NT2/D1 (cell line): ENCODE measurements around the gene RBM26.

Source experiments
- DNase-seq: peaks from one replicate; pipeline ENCODE4 v3.0.0-alpha.2; 2011; ENCODE audit warnings: low read depth, low spot score
- H3K27me3 ChIP-seq: 2 replicates; pipeline ENCODE4 v1.6.0; 2011; ENCODE audit warnings: mild to moderate bottlenecking; ENCODE audit not compliant: insufficient read length, insufficient read depth
- H3K36me3 ChIP-seq: 2 replicates; pipeline ENCODE4 v1.6.1; 2011; ENCODE audit warnings: mild to moderate bottlenecking, low read length, mixed read lengths; ENCODE audit not compliant: insufficient read depth, insufficient read length
- H3K4me1 ChIP-seq: 2 replicates; pipeline ENCODE4 v1.5.1; 2011; ENCODE audit not compliant: insufficient read depth, insufficient read length
- H3K4me3 ChIP-seq: 2 replicates; pipeline ENCODE4 v1.5.1; 2011; ENCODE audit warnings: low read depth; ENCODE audit not compliant: insufficient read length
- H3K9ac ChIP-seq: 2 replicates; pipeline ENCODE4 v1.6.0; 2011; ENCODE audit warnings: low read depth; ENCODE audit not compliant: insufficient read length
- H3K9me3 ChIP-seq: 2 replicates; pipeline ENCODE4 v1.5.1; 2011; ENCODE audit warnings: mild to moderate bottlenecking, low read length; ENCODE audit not compliant: insufficient read depth
- SUZ12 ChIP-seq: IDR thresholded peaks from 2 replicates; pipeline ENCODE4 v1.6.1; 2011; ENCODE audit not compliant: insufficient read length, insufficient read depth; ENCODE audit errors: extremely low read depth
- YY1 ChIP-seq: IDR thresholded peaks from 2 replicates; pipeline ENCODE4 v1.6.1; 2011; ENCODE audit not compliant: insufficient read length, insufficient read depth
- ZNF274 ChIP-seq: IDR thresholded peaks from 2 replicates; pipeline ENCODE4 v1.6.1; 2011; ENCODE audit warnings: mild to moderate bottlenecking, low read depth, low read length

The RBM26 gene

DNA sequence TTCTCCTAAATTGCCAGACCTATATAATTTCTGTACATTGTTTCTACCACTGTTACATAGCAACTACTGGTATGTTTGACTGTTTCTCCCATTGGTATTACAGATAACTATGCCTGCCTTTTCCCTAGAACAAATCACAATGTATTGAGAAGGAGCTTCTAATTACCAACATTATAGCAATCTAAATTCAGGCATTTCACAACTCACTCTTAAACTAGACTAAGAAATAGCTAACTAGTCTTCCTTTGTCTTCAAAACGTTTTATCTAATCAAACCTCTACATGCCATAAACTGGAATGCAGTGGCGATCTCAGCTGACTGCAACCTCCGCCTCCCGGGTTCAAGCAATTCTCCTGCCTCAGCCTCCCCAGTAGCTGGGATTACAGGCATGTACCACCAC is 18.2 kb downstream of the RBM26 start:
- Histone ChIP-seq H3K36me3 (peaks cover 7% of the 10 kb centered on the region), H3K27me3 (no peaks in the 10 kb centered on the region), H3K9ac (no peak overlapping the region), H3K4me1 (no peaks in the 10 kb centered on the region), H3K9me3 (no peaks in the 10 kb centered on the region), H3K4me3 (no peak overlapping the region)
- TF ChIP-seq SUZ12, result no peak
- TF ChIP-seq YY1, result no peak
- no peak for TF ChIP-seq ZNF274
- DNase-seq, result no peak

DNA sequence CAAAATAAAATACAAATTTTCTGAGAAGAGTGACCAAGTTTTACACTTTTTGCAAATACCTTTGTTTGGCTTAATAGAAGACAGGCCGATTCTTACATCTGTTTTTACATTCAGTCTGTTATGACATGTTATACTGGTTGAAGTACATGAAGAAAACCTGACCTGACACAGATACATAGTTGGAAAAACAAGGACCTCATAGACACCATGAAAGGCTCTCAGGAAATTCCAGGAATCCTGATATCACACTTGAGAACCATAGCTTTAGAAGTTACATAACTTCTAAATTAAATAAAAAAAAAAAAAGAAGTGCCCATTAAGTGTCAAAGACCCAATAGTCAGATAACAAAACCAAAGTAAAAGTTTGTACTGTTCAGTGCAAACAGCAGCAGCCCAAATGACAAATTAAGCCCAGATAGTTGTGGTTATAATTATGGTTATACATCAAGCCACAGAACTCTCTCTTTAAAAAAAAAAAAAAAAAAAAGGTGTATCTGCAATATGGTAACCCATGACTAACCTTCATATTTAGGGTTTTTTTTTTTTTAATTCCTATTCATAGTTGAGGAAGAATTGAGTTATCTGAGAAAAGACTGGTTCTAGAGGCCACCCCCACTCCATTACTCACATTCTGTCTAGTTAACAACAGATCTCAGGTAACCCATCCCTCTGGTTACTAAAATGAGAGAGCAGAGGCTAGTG is 19.8 kb downstream of the RBM26 start:
- Histone ChIP-seq H3K27me3 (no peaks in the 10 kb centered on the region), H3K4me1 (no peaks in the 10 kb centered on the region), H3K9me3 (no peaks in the 10 kb centered on the region), H3K9ac (no peak overlapping the region), H3K4me3 (no peak overlapping the region), H3K36me3 (peaks cover 7% of the 10 kb centered on the region)
- no peak for DNase-seq
- TF ChIP-seq ZNF274 (no peak), YY1 (no peak), SUZ12 (no peak)

DNA sequence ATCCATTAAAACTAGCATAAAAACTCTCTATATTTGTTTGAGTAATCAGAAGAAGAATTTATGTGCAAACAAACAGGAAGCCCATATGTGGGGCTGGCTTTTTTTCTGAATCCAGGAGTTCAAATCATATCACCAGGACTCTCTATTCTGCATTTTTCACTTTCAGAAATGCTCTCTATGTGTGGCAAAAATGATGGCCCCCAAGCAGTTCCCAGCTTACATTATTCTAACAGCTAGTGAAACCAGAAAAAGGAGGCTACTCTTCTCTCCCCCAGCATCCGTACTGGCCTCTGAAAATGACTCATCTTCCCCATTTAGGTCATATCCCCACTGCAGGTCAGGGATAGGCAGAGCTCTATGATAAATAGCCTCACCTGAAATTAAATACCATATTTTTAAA is 20.4 kb downstream of the RBM26 start:
- DNase-seq, result no peak
- no peaks in the 10 kb centered on the region for H3K9me3 ChIP-seq
- no peak for TF ChIP-seq YY1
- TF ChIP-seq ZNF274, result no peak
- H3K27me3 ChIP-seq, result no peaks in the 10 kb centered on the region
- peaks cover 4% of the 10 kb centered on the region for H3K36me3 ChIP-seq
- H3K9ac ChIP-seq, result no peak overlapping the region
- H3K4me1 ChIP-seq, result no peaks in the 10 kb centered on the region
- H3K4me3 ChIP-seq, result no peak overlapping the region

- Histone ChIP-seq H3K36me3 (peaks cover 4% of the 10 kb centered on the region), H3K9ac (no peak overlapping the region), H3K9me3 (no peaks in the 10 kb centered on the region), H3K4me1 (no peaks in the 10 kb centered on the region), H3K4me3 (no peak overlapping the region), H3K27me3 (no peaks in the 10 kb centered on the region)
- TF ChIP-seq ZNF274 (no peak), YY1 (no peak), SUZ12 (no peak)
- no peak for DNase-seq
These were observed 21.9 kb downstream of the RBM26 start for GRCh38 chr13:79384022-79384610.

DNA sequence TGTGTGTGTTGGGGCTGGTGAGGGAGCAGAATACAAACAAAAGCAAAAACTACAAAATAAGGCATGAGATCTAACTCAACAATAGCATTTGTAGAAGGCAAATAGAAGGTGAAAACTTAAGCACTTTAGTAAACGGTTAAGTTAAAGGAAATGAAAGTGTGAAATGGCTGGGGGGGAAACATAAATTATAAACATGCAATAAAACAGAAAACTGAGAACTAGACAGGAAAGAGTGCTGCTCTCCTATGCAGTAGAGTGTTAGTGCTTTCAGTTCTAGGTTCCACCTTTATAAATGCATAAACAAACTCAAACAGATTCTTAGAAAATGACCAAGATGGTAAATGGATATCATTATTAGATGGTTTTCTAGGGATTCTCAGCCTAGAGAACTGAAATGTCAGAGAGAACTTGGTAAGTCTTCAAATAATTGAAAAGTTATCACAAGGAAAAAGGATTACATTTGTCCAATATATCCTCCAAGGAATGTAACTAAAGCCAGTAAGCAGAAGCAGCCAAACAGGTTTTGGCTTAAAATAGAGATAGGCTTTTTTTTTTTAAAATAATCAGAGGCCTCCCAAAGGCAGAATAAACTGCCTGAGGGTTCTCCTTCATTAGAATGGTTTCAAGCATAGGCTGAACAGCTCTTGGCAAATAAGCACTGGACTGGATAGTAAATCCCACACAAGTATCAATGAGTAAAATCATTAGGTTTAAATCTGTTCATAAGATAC is 23.3 kb downstream of the RBM26 start:
- no peak overlapping the region for H3K9ac ChIP-seq
- H3K4me1 ChIP-seq, result no peaks in the 10 kb centered on the region

GRCh38 chr13:79380997-79381396 is 25.1 kb downstream of the RBM26 start:
- Histone ChIP-seq H3K9ac (no peak overlapping the region), H3K27me3 (no peaks in the 10 kb centered on the region), H3K9me3 (no peaks in the 10 kb centered on the region), H3K4me3 (no peak overlapping the region), H3K36me3 (peaks cover 32% of the 10 kb centered on the region), H3K4me1 (no peaks in the 10 kb centered on the region)
- no peak for DNase-seq
- TF ChIP-seq ZNF274 (no peak), YY1 (no peak), SUZ12 (no peak)

More for the DNA sequence above, 23.3 kb downstream of the RBM26 start:
- DNase-seq, result no peak
- no peaks in the 10 kb centered on the region for H3K9me3 ChIP-seq
- TF ChIP-seq ZNF274, result no peak
- H3K27me3 ChIP-seq, result no peaks in the 10 kb centered on the region
- H3K4me3 ChIP-seq, result no peak overlapping the region
- peaks cover 15% of the 10 kb centered on the region for H3K36me3 ChIP-seq

GRCh38 chr13:79379274-79379673 is 26.8 kb downstream of the RBM26 start:
- H3K4me3 ChIP-seq, result no peak overlapping the region
- H3K4me1 ChIP-seq, result no peaks in the 10 kb centered on the region
- no peak overlapping the region for H3K9ac ChIP-seq
- TF ChIP-seq ZNF274, result no peak
- TF ChIP-seq SUZ12, result no peak
- TF ChIP-seq YY1, result no peak
- H3K9me3 ChIP-seq, result no peaks in the 10 kb centered on the region
- DNase-seq, result no peak
- H3K36me3 ChIP-seq, result peaks cover 35% of the 10 kb centered on the region
- no peaks in the 10 kb centered on the region for H3K27me3 ChIP-seq
